GM21423 (cell line): ENCODE data around the gene HIKESHI.
A peak's percentile ranks its signal among the peaks of the same experiment; 100 is the strongest.
"Not testable (repeated sequence)": the region's sequence is repeated elsewhere in the genome, so short reads cannot be mapped to it uniquely, and the experiment has no call there.

Experiments used
- ATAC-seq: cut with Tn5 transposase; IDR thresholded peaks from one replicate; pipeline ENCODE4 v1.9.1; 2021; ENCODE audit warnings: mild to moderate bottlenecking, moderate library complexity; ENCODE audit not compliant: unreplicated experiment

HIKESHI gene

DNA sequence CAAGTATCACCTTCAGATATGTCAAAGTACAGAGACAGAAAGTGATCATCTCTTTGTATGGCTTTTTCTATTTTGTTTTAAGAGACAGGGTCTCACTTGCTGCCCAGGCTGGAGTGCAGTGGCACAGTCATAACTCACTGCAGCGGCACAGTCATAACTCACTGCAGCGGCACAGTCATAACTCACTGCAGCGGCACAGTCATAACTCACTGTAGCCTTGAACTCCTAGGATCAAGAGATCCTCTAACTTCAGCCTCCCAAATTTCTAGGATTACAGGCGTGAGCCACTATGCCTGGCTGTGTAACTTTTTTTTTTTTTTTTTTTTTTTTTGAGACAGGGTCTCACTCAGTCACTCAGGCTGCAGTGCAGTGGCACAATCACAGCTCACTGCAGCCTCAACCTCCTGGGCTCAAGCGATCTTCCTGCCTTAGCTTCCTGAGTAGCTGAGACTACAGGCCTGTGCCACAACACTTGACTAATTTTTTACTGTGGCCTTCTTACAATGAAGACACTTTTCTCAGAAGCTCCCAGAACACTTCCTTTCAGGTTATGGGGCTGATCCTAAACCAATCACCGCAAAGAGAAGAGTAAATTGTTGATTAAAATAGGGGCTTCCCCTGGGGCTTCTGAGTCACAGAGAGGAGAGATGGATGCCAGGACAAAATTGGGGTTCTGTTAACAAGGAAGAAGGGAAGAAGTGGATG is 9.0 kb upstream of the HIKESHI start:
- peak; percentile 51 for ATAC-seq

DNA sequence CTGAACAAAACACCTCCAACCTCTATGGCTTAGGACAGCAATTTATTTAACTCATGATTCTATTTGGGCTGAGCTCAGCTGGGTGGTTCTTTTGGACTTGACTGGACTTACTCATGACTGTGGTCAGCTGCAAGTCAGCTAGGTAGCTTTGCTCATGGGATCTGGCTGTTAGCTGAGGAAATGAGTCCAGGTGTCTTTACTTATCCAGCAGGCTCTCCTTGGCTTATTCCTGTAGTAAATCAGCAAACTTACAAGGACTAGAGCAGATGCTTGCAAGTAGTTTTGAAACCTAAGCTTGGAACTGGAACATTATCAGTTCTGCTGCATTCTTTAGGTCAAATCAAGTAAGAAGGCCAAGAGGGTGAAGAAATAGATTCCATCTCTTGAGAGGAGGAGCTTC is 8.0 kb upstream of the HIKESHI start:
- ATAC-seq = no peak

DNA sequence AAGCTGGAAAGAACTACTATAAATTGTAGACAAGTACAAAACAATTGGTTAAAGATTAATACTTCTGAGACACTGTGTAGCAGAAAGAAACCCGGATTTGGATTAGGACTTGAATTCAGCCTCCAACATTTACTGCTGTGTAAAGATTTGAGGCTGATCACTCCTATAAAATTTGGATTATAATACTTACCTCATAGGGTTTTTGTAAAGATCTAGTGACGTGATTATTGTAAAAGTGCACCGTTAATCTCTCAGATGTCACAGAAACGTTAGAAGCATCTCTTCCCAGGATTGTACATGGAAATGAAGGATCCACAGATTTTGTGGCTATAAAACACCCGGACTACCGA is 323 bp upstream of the HIKESHI start:
- no peak for ATAC-seq

DNA sequence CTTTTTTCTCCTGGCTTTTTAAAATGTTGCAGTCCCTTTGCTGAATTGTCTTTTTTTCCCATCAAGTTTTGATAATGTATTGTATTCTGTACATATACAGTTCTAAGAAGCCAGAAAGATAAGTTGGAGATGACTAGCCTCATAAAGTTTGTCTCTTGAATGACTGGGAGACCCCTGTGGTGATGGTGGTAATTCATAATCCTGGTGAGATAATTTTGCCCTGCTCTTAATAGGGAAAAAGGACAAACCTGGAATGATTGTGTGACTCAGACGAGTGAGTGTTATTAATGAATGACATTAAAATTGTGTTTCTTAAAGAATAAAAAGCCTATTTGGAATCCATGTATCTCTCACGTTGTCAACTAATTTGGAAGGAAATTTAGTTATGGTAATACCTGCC is 1.2 kb downstream of the HIKESHI start:
- no peak for ATAC-seq

DNA sequence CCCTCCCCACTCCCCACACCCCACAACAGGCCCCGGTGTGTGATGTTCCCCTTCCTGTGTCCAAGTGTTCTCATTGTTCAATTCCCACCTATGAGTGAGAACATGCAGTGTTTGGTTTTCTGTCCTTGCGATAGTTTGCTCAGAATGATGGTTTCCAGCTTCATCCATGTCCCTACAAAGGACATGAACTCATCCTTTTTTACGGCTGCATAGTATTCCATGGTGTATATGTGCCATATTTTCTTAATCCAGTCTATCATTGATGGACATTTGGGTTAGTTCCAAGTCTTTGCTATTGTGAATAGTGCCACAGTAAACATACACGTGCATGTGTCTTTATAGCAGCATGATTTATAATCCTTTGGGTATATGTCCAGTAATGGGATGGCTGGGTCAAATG is 6.7 kb downstream of the HIKESHI start:
- not testable (repeated sequence) for ATAC-seq

GRCh38 chr11:86313793-86314192 is 11.8 kb downstream of the HIKESHI start:
- no peak for ATAC-seq

- no peak for ATAC-seq
Observed at GRCh38 chr11:86314636-86315035, 12.6 kb downstream of the HIKESHI start.

GRCh38 chr11:86335131-86335767 is 33.2 kb downstream of the HIKESHI start:
- no peak for ATAC-seq

- ATAC-seq = no peak
Observed at GRCh38 chr11:86337227-86337626, 35.2 kb downstream of the HIKESHI start.

- ATAC-seq = no peak
Observed at GRCh38 chr11:86341382-86341781, 39.3 kb downstream of the HIKESHI start.

- ATAC-seq = no peak
Observed at GRCh38 chr11:86346513-86346912, 44.5 kb downstream of the HIKESHI start.

DNA sequence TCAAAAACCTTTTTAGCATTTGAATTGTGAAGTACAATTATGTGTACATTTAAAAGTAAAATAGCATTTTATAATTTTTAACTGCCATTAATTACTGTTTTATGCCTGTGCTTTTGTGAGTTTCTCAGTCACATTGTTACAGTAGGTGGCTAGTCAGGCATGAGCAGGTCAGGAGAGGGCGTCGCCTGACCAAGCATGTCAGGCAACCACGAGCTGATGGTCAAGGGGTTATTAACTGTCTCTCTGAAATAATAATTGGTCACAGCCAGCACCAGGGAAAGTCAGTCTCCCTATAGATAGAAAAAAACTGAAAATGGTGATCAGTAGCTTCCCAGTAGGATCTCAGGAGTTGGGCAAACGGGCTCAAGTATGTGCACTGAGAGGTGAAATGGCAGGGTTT is 53.2 kb downstream of the HIKESHI start:
- ATAC-seq = no peak

DNA sequence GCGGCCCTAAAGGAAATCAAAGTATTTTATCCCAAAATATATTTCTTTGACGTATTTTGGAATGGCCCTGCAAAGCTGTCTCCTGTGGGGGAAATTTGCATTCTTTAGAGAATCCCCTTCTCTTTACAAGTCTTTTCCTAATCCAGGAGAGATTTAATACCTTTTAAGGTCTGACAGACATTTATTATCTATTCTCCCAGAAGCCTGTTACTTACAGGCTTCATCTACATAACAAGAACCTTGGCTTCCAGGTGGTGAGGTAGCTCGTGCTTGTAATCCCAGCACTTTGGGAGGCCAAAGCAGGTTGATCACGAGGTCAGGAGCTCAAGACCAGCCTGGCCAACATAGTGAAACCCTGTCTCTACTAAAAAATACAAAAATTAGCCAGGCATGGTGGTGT is 55.4 kb downstream of the HIKESHI start:
- not testable (repeated sequence) for ATAC-seq

DNA sequence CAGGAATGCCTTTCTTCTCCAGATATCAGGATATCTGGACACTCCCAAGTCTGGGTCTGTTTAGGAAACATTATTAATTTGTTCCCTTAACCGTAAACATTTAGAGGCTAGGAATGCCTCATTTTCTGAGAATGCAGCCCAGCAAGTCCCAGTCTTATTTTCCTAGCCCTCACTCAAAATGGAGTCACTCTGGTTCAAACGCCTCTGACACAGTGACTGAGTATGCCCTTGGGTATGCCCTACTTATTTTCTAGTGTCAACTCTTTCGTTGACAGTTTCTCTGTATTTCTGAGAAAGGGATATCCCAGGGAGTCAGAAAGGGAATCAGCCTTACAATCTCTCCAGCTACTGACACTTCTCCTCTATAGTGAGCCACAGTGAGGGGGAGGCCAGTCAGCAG is 56.7 kb downstream of the HIKESHI start:
- no peak for ATAC-seq

- ATAC-seq = no peak
Observed at GRCh38 chr11:86360775-86361395, 58.8 kb downstream of the HIKESHI start.

GRCh38 chr11:86363424-86363823 is 61.4 kb downstream of the HIKESHI start:
- no peak for ATAC-seq

GRCh38 chr11:86365546-86365945 is 63.5 kb downstream of the HIKESHI start:
- ATAC-seq = no peak

DNA sequence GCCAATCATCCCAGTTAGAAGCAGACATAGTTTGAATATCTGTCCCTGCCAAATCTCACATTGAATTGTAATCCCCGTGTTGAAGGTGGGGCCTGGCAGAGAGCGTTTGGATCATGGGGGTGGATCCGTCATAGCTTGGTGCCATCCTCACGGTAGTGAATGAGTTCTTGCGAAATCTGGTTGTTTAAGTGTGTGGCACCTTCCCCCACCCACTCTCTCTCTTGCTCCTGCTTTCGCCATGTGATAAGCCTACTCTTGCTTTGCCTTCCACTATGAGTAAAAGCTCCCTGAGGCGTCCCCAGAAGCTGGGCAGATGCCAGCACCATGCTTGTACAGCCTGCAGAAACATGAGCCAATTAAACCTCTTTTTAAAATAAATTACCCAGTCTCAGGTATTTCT is 67.6 kb downstream of the HIKESHI start:
- no peak for ATAC-seq

DNA sequence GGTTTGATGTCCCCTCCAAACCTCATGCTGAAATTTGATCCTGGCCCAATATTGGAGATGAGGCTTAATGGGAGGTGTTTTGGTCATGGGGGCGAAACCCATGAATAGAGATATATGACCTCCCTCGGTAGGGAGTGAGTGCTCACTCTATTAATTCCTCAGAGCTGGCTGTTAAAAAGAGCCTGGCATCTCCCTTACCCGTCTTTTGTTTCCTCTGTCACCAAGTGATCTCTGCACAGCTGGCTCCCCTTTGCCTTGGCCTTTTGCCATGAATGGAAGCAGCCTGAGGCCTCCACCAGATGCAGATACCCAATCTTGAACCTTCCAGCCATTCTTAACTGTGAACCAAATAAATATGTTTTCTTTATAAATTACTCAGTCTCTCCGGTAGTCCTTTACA is 68.1 kb downstream of the HIKESHI start:
- ATAC-seq = no peak

DNA sequence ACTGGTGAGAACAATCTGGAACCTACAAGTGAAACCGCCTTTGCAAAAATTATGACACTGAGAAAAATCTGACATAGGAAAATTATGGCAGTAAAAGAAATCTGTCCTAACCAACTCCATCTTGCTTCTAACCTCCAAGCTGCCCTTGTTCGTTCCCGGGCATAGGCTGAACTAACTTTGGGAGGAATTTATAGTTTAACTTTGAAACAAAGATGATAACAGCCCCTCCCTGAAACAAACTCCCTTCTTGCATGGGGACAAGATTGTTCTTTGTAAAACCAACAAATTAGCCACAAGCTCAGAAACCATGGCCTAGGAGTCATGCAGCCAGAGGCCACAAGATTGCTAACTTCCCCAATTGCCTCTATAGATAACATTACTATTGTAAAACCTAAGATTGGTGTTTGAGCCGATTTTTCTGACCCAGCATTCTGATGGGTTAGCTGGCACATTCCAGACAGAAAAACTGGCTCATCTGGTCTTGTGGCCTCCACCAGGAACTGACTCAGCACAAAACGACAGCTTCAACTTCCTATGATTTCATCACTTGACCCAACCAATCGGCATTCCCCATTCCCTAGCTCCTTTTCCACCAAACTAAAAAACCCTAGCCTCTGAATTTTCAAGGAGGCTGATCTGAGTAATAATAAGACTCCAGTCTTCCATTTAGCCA is 69.0 kb downstream of the HIKESHI start:
- no peak for ATAC-seq

GRCh38 chr11:86372041-86372440 is 70.0 kb downstream of the HIKESHI start:
- ATAC-seq = no peak

DNA sequence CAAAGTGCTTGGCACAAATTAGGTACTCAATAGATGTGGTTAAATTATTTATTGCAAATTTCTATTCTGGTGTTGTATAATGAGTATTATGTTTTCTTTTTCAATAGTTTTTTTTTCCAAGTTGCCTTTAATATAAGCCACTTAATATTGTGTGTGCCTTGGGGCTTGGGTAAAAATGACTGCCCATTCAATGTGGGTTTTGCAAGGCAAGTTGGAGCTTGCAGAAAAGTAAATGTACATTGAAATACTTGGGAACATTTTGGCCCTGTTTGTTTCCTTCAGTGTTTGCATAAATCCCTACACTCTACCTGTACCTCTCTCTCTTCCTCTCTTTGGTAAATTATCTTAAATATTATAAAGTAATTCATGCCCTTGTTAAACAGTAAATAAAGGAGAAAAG is 70.5 kb downstream of the HIKESHI start:
- no peak for ATAC-seq
